HEK293 (cell line): Measurements from ENCODE around the gene CRIP2.

Experiments
- CTCF ChIA-PET: fragments of 350-600 bp; formaldehyde crosslinking; extraction: SDS; loops from one replicate; lab custom pipeline; 2021; ENCODE audit warnings: antibody characterized with exemption; lab: Yijun Ruan, JAX
- POLR2A ChIA-PET: fragments of 300-600 bp; formaldehyde crosslinking; extraction: SDS; loops from one replicate; lab custom pipeline; 2020; ENCODE audit warnings: antibody characterized with exemption, inconsistent platforms; lab: Yijun Ruan, JAX
- H3K27ac ChIP-seq: fragments of 200-500 bp; sonication (Bioruptor generic); 2 replicates; pipeline ENCODE4 v1.5.1; 2014; ENCODE audit warnings: low read depth, low read length, control low read depth, inconsistent platforms; ENCODE audit errors: extremely low read depth
- H3K36me3 ChIP-seq, 2 experiments: fragments of 200-500 bp in 1 of 2; sonication (Bioruptor generic) in 1 of 2; 1 replicate in 1 of 2; 2 replicates in 1 of 2; pipeline ENCODE4 v1.5.1; 2014 to 2017; ENCODE audit warnings: inconsistent platforms in 2 of 2, low read length in 2 of 2; ENCODE audit not compliant: control insufficient read depth in 2 of 2, insufficient read depth in 1 of 2
- H3K4me1 ChIP-seq: fragments of 200-500 bp; sonication (Bioruptor generic); 2 replicates; pipeline ENCODE4 v1.5.1; 2014; ENCODE audit warnings: mild to moderate bottlenecking, low read length, inconsistent platforms; ENCODE audit not compliant: control insufficient read depth, insufficient read depth
- H3K4me3 ChIP-seq: 2 replicates; pipeline ENCODE4 v1.5.1; 2011; ENCODE audit warnings: low read depth, mild to moderate bottlenecking, control low read depth, low read length, moderate library complexity
- H3K9me3 ChIP-seq: fragments of 200-500 bp; sonication (Bioruptor generic); 2 replicates; pipeline ENCODE4 v1.5.1; 2014; ENCODE audit warnings: low read depth, low read length, inconsistent platforms; ENCODE audit not compliant: control insufficient read depth, insufficient read depth
- HOXC10 ChIP-seq: sonication (generic); formaldehyde crosslinking; IDR thresholded peaks from 2 replicates; pipeline ENCODE4 v1.8.1; 2023; ENCODE audit warnings: mild to moderate bottlenecking, missing genetic modification reagents
- KLF16 ChIP-seq: fragments of 450-650 bp; formaldehyde crosslinking; IDR thresholded peaks from 2 replicates; pipeline ENCODE4 v1.5.1; 2017; ENCODE audit warnings: missing biosample characterization, missing genetic modification characterization
- MYNN ChIP-seq: fragments of 450-650 bp; formaldehyde crosslinking; IDR thresholded peaks from 2 replicates; pipeline ENCODE4 v1.5.1; 2016; ENCODE audit warnings: missing biosample characterization, missing genetic modification characterization, borderline replicate concordance
- SP3 ChIP-seq: fragments of 450-650 bp; formaldehyde crosslinking; IDR thresholded peaks from 2 replicates; pipeline ENCODE4 v1.5.1; 2016; ENCODE audit warnings: missing biosample characterization, missing genetic modification characterization
- TCF7L2 ChIP-seq: IDR thresholded peaks from 2 replicates; pipeline ENCODE4 v1.6.1; 2011; ENCODE audit warnings: low read depth, mild to moderate bottlenecking, inconsistent platforms, low read length, moderate library complexity, borderline replicate concordance
- WT1 ChIP-seq: fragments of 450-650 bp; formaldehyde crosslinking; IDR thresholded peaks from 2 replicates; pipeline ENCODE4 v1.5.1; 2016; ENCODE audit warnings: missing biosample characterization, missing genetic modification characterization
- ZBTB20 ChIP-seq: fragments of 450-650 bp; formaldehyde crosslinking; IDR thresholded peaks from 2 replicates; pipeline ENCODE4 v1.5.1; 2016; ENCODE audit warnings: missing biosample characterization, missing genetic modification characterization
- ZBTB7A ChIP-seq: fragments of 450-650 bp; formaldehyde crosslinking; IDR thresholded peaks from 2 replicates; pipeline ENCODE4 v1.5.1; 2016; ENCODE audit warnings: low read depth, missing biosample characterization, missing genetic modification characterization
- ZFHX2 ChIP-seq: fragments of 450-650 bp; formaldehyde crosslinking; conservative IDR thresholded peaks from 2 replicates; pipeline ENCODE4 v1.5.1; 2016; ENCODE audit warnings: missing biosample characterization, missing genetic modification characterization
- ZFP3 ChIP-seq: fragments of 450-650 bp; formaldehyde crosslinking; IDR thresholded peaks from 2 replicates; pipeline ENCODE4 v1.5.1; 2016; ENCODE audit warnings: low read depth, missing biosample characterization, missing genetic modification characterization
- ZNF10 ChIP-seq: fragments of 450-650 bp; formaldehyde crosslinking; IDR thresholded peaks from 2 replicates; pipeline ENCODE4 v1.5.1; 2017; ENCODE audit warnings: missing biosample characterization, missing genetic modification characterization
- ZNF26 ChIP-seq: fragments of 450-650 bp; formaldehyde crosslinking; IDR thresholded peaks from 2 replicates; pipeline ENCODE4 v1.5.1; 2016; ENCODE audit warnings: missing biosample characterization, missing genetic modification characterization
- ZNF274 ChIP-seq, 2 experiments: fragments of 200-500 bp in 1 of 2; fragments of 450-650 bp in 1 of 2; sonication (Bioruptor generic) in 1 of 2; formaldehyde crosslinking in 1 of 2; IDR thresholded peaks; 2 replicates each; pipeline versions ENCODE4 v1.5.1 to v1.6.1; 2014 to 2016; ENCODE audit warnings: borderline replicate concordance in 1 of 2, inconsistent platforms in 1 of 2, low read length in 1 of 2, missing biosample characterization in 1 of 2, missing genetic modification characterization in 1 of 2
- ZNF292 ChIP-seq: fragments of 450-650 bp; formaldehyde crosslinking; IDR thresholded peaks from 2 replicates; pipeline ENCODE4 v1.5.1; 2016; ENCODE audit warnings: low read depth, missing biosample characterization, missing genetic modification characterization, borderline replicate concordance
- ZNF324 ChIP-seq: fragments of 450-650 bp; formaldehyde crosslinking; IDR thresholded peaks from 2 replicates; pipeline ENCODE4 v1.5.1; 2016; ENCODE audit warnings: missing biosample characterization, missing genetic modification characterization
- ZNF341 ChIP-seq: fragments of 450-650 bp; formaldehyde crosslinking; IDR thresholded peaks from 2 replicates; pipeline ENCODE4; 2016; ENCODE audit warnings: low read depth, missing biosample characterization, missing genetic modification characterization
- ZNF354C ChIP-seq: fragments of 450-650 bp; formaldehyde crosslinking; IDR thresholded peaks from 2 replicates; pipeline ENCODE4 v1.5.1; 2016; ENCODE audit warnings: missing biosample characterization, missing genetic modification characterization, low read depth, borderline replicate concordance
- ZNF37A ChIP-seq: fragments of 450-650 bp; IDR thresholded peaks from 2 replicates; pipeline ENCODE4 v1.5.1; 2018; ENCODE audit warnings: missing biosample characterization, missing genetic modification characterization
- ZNF514 ChIP-seq: fragments of 450-650 bp; formaldehyde crosslinking; IDR thresholded peaks from 2 replicates; pipeline ENCODE4 v1.5.1; 2016; ENCODE audit warnings: missing biosample characterization, missing genetic modification characterization
- ZNF529 ChIP-seq: fragments of 450-650 bp; formaldehyde crosslinking; IDR thresholded peaks from 2 replicates; pipeline ENCODE4 v1.5.1; 2017; ENCODE audit warnings: missing genetic modification characterization, missing biosample characterization; ENCODE audit not compliant: insufficient replicate concordance
- ZNF585B ChIP-seq: fragments of 450-650 bp; formaldehyde crosslinking; IDR thresholded peaks from 2 replicates; pipeline ENCODE4 v1.5.1; 2016; ENCODE audit warnings: missing biosample characterization, missing genetic modification characterization
- ZNF600 ChIP-seq: fragments of 450-650 bp; formaldehyde crosslinking; IDR thresholded peaks from 2 replicates; pipeline ENCODE4 v1.5.1; 2016; ENCODE audit warnings: missing biosample characterization, missing genetic modification characterization
- ZNF654 ChIP-seq: fragments of 450-650 bp; formaldehyde crosslinking; IDR thresholded peaks from 2 replicates; pipeline ENCODE4 v1.5.1; 2016; ENCODE audit warnings: low read depth, missing biosample characterization, missing genetic modification characterization
- ZSCAN16 ChIP-seq: fragments of 450-650 bp; formaldehyde crosslinking; IDR thresholded peaks from 2 replicates; pipeline ENCODE4 v1.5.1; 2016; ENCODE audit warnings: missing biosample characterization, missing genetic modification characterization
- TF ChIP-seq, protein P1 (sequence below): fragments of 450-650 bp; formaldehyde crosslinking; IDR thresholded peaks from 2 replicates; pipeline ENCODE4 v1.5.1; 2016; ENCODE audit warnings: missing biosample characterization, missing genetic modification characterization
- TF ChIP-seq, protein P2 (sequence below): fragments of 450-650 bp; formaldehyde crosslinking; IDR thresholded peaks from 2 replicates; pipeline ENCODE4 v1.5.1; 2016; ENCODE audit warnings: missing biosample characterization, missing genetic modification characterization
- TF ChIP-seq, protein P3 (sequence below): fragments of 450-650 bp; formaldehyde crosslinking; IDR thresholded peaks from 2 replicates; pipeline ENCODE4; 2016; ENCODE audit warnings: missing biosample characterization, missing genetic modification characterization

CRIP2 gene

GRCh38 chr14:105525861-105526775 is 51.5 kb downstream of the CRIP2 start, which contains the start of gene TMEM121 (continued):
- TF ChIP-seq, protein P1, sequence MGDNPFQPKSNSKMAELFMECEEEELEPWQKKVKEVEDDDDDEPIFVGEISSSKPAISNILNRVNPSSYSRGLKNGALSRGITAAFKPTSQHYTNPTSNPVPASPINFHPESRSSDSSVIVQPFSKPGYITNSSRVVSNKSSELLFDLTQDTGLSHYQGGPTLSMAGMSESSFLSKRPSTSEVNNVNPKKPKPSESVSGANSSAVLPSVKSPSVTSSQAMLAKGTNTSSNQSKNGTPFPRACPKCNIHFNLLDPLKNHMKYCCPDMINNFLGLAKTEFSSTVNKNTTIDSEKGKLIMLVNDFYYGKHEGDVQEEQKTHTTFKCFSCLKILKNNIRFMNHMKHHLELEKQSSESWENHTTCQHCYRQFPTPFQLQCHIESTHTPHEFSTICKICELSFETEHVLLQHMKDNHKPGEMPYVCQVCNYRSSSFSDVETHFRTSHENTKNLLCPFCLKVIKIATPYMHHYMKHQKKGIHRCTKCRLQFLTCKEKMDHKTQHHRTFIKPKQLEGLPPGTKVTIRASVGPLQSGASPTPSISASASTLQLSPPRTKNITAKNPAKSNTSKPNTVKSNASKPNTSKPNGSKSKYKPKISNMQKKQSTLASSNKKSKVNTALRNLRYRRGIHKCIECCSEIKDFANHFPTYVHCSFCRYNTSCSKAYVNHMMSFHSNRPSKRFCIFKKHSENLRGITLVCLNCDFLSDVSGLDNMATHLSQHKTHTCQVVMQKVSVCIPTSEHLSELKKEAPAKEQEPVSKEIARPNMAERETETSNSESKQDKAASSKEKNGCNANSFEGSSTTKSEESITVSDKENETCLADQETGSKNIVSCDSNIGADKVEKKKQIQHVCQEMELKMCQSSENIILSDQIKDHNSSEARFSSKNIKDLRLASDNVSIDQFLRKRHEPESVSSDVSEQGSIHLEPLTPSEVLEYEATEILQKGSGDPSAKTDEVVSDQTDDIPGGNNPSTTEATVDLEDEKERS (tag by site-specific recombination), result no peak
- 0 out of 2 replicates have a peak, but pooled peaks have one; percentile 17 for TF ChIP-seq ZNF600 (tag by site-specific recombination)
- TF ChIP-seq ZBTB20 (tag by site-specific recombination), result peak; percentile 61
- no peak for TF ChIP-seq ZNF514 (tag by site-specific recombination)
- no peak for TF ChIP-seq TCF7L2
- no peak for TF ChIP-seq ZNF37A (tag by site-specific recombination)
- TF ChIP-seq ZNF354C (tag by site-specific recombination), result no peak
- no peak for TF ChIP-seq ZNF324 (tag by site-specific recombination)
- no peak for TF ChIP-seq ZSCAN16 (tag by site-specific recombination)
- TF ChIP-seq ZNF10, result no peak
- TF ChIP-seq ZNF26 (tag by site-specific recombination), result no peak
- no peak for TF ChIP-seq WT1 (tag by site-specific recombination)
- no peak for TF ChIP-seq ZFP3

GRCh38 chr14:105526776-105527380 is 52.3 kb downstream of the CRIP2 start:
- POLR2A ChIA-PET, result no interaction called here
- CTCF ChIA-PET, result interaction anchor here (0.6 to 1.2 kb wide), 2 partner anchors 11 to 583 kb away, joined by 3 read pairs; no protein-coding TSS in a partner anchor
- no peak for TF ChIP-seq HOXC10 (CRISPR knock-in tag)
- no peak for TF ChIP-seq MYNN (tag by site-specific recombination)
- TF ChIP-seq SP3 (tag by site-specific recombination), result no peak; the same call in 1 of the 2 replicates
- no peak for TF ChIP-seq TCF7L2
- no peak for TF ChIP-seq KLF16 (tag by site-specific recombination)
- TF ChIP-seq ZBTB7A (tag by site-specific recombination), result peak; percentile 18; the same call in 1 of the 2 replicates
- no peak for TF ChIP-seq ZNF274 (IDR thresholded peaks at IDR 0.05; ENCODE audit: low read length)
- no peak for TF ChIP-seq ZNF274 (tag by site-specific recombination; IDR thresholded peaks at IDR 0.05; ENCODE audit: borderline replicate concordance)
- no peak for TF ChIP-seq ZNF529
- TF ChIP-seq, protein P2, sequence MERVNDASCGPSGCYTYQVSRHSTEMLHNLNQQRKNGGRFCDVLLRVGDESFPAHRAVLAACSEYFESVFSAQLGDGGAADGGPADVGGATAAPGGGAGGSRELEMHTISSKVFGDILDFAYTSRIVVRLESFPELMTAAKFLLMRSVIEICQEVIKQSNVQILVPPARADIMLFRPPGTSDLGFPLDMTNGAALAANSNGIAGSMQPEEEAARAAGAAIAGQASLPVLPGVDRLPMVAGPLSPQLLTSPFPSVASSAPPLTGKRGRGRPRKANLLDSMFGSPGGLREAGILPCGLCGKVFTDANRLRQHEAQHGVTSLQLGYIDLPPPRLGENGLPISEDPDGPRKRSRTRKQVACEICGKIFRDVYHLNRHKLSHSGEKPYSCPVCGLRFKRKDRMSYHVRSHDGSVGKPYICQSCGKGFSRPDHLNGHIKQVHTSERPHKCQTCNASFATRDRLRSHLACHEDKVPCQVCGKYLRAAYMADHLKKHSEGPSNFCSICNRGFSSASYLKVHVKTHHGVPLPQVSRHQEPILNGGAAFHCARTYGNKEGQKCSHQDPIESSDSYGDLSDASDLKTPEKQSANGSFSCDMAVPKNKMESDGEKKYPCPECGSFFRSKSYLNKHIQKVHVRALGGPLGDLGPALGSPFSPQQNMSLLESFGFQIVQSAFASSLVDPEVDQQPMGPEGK, result peak; percentile 61
- TF ChIP-seq ZNF292 (tag by site-specific recombination), result no peak
- 0 out of 2 replicates have a peak, but pooled peaks have one; percentile 18 for TF ChIP-seq ZNF341 (tag by site-specific recombination)
- peak; percentile 84 for TF ChIP-seq ZBTB20 (tag by site-specific recombination)
- peak; percentile 33; the same call in 1 of the 2 replicates for TF ChIP-seq ZFHX2
- no peak for TF ChIP-seq ZNF585B
- TF ChIP-seq, protein P3, sequence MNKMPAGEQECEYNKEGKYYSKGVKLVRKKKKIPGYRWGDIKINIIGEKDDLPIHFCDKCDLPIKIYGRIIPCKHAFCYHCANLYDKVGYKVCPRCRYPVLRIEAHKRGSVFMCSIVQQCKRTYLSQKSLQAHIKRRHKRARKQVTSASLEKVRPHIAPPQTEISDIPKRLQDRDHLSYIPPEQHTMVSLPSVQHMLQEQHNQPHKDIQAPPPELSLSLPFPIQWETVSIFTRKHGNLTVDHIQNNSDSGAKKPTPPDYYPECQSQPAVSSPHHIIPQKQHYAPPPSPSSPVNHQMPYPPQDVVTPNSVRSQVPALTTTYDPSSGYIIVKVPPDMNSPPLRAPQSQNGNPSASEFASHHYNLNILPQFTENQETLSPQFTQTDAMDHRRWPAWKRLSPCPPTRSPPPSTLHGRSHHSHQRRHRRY (tag by site-specific recombination), result no peak
- no peak for TF ChIP-seq ZNF654 (tag by site-specific recombination)

More at GRCh38 chr14:105526776-105527380, 52.3 kb downstream of the CRIP2 start:
- peak overlapping the region; percentile 56 for H3K4me3 ChIP-seq
- H3K9me3 ChIP-seq, result no peaks in the 10 kb centered on the region
- H3K36me3 ChIP-seq, result peaks cover 0 to 24% of the 10 kb centered on the region in 2 experiments; a peak in 1 of 3 replicates
- H3K4me1 ChIP-seq, result 0 out of 2 replicates have a peak, but pooled peaks cover 2% of the 10 kb centered on the region
- H3K27ac ChIP-seq, result peak overlapping the region; percentile 74; the same call in 1 of the 2 replicates
